Ovary (tissue), 9 donors: ENCODE data around the gene CACNA2D3. TPM values are rescaled to one million over a fixed set of nuclear protein-coding genes. Genes with fewer than 3 reads are reported as not detected.

Source experiments
- DNase-seq, 5 donors: peaks; one replicate each; pipeline ENCODE4 v3.0.0-alpha.2; 2019 to 2020
- H3K27ac ChIP-seq, 2 donors: fragments of 200-600 bp; one replicate each; pipeline versions ENCODE4 v1.5.1 to v1.8.0; 2019 to 2022
- H3K27me3 ChIP-seq: fragments of 200-600 bp; one replicate; pipeline ENCODE4 v1.8.0; 2022
- H3K36me3 ChIP-seq: fragments of 200-600 bp; sonication (generic); one replicate; pipeline ENCODE4 v1.5.1; 2019
- H3K4me1 ChIP-seq: one replicate; pipeline ENCODE4 v1.8.1; 2013; ENCODE audit warnings: mild to moderate bottlenecking, moderate library complexity; ENCODE audit not compliant: insufficient read depth
- H3K4me3 ChIP-seq: fragments of 200-600 bp; sonication (generic); one replicate; pipeline ENCODE4 v1.5.1; 2017
- H3K9me3 ChIP-seq, 2 donors: fragments of 200-600 bp in 1 of 2; sonication (generic) in 1 of 2; one replicate each; pipeline versions ENCODE4 v1.5.1 to v1.8.1; 2013 to 2019; ENCODE audit warnings: mild to moderate bottlenecking in 1 of 2, moderate library complexity in 1 of 2
- EP300 ChIP-seq: sonication (generic); formaldehyde crosslinking; IDR thresholded peaks from one replicate; pipeline ENCODE4 v1.6.1; 2017; ENCODE audit warnings: antibody characterized with exemption
- POLR2A ChIP-seq: fragments of 450-650 bp; IDR thresholded peaks from one replicate; pipeline ENCODE4 v1.6.1; 2017; ENCODE audit warnings: antibody characterized with exemption, mild to moderate bottlenecking, moderate library complexity
- WGBS, 3 donors: extraction: QIAGEN DNeasy Blood & Tissue Kit in 1 of 3; methylation state at CpG; one replicate each; pipeline versions ENCODE4 v1.1.5 to v1.1.7; 2013 to 2017; 5-methylcytosine and 5-hydroxymethylcytosine counted together
- intact Hi-C, 4 donors: fragments of 100-400 bp; cut with DNase I; formaldehyde crosslinking; loops; one replicate each; pipeline versions ENCODE4 v1.11.0 to v1.15.1; 2022 to 2023
- polyA plus RNA-seq, 2 donors: library from polyadenylated mRNA; stranded (reverse); fragments of 200-250 nt in 1 of 2; fragments of 350-450 nt in 1 of 2; fragmentation: Illumina TruSeq in 1 of 2; extraction: RNeasy Lipid Tissue Mini Kit (QIAGEN cat#74804) in 1 of 2; gene quantifications; one replicate each; pipeline ENCODE4 v1.2.3, GENCODE V29; 2013 to 2014
- total RNA-seq, 7 donors: library from RNA; depleted of rRNA in 2 of 7; stranded (reverse); fragments of >200 nt in 2 of 7; fragmentation: NEBNext Ultra II Directional in 3 of 7; extraction: Animal tissue kit (Norgen Biotek cat#: 25700) in 3 of 7; gene quantifications; one replicate each; pipeline versions ENCODE4 v1.1.0 to v1.2.4, GENCODE V29; 2016 to 2023
- TF ChIP-seq, protein P1 (sequence below), 3 donors: fragments of 450-650 bp in 2 of 3; fragments of 200-600 bp in 1 of 3; IDR thresholded peaks; one replicate each; pipeline versions ENCODE4 v1.5.1 to v1.8.0; 2016 to 2022; ENCODE audit warnings: antibody characterized with exemption in 3 of 3, mild to moderate bottlenecking in 1 of 3
- donor health status: DM: no; HTN: no; CAD: no; lungs with moderate emphysema.
- donor health status: DM: no; HTN: no; CAD: no.
- donor health status: Bipolar disorder and iron deficiency.
- donor health status: DM: yes; HTN: yes; CAD: no.
- donor health status: DM: no; HTN: no; CAD: no.
- donor health status: DM: yes; HTN: yes; CAD: no.

CACNA2D3 gene
- total and polyA plus RNA-seq, 9 donors = 2.0 to 10.1 (median 4.7) TPM

DNA sequence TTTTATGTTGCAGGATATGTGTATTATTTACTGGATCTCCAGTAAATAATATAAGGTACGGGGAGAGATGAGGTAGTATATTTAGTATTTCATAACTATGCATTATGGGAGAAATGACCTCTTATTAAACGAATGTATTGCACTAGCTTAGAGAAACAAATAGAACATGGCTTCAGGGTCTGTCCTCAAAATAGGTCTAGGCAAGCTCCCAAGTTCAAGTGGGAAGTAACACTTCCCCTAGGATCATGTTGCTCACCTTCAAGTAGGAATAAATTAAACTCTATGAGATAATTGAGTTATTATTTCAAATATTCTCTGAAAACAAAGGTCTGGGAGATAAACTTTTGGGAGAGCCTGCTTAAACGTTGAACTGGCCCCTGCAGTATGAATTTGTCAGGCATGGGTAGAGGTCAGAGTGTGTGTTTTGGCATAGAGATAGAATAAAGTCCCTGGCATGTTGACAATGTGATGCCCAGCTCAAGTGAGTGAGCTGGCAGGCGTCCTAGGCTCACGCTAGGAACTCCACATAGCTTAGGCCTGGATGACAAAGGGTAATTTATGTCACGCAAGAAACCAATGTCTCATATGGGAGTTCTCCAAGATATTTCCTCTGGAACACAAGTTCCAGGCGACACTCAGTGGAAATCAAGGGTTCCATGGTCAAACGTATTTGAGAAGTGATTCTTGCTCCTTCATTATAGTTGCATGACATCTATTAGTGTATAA, 236.8 kb downstream of the CACNA2D3 start:
- no peaks in the 10 kb centered on the region for H3K36me3 ChIP-seq
- DNase-seq = no peak
- 64 to 74% (median 69%) methylated on average over 8 of the region's 8 CpGs for WGBS, 3 donors
- H3K27ac ChIP-seq = no peak overlapping the region
- peaks cover 18% of the 10 kb centered on the region for H3K4me1 ChIP-seq
- no peaks in the 10 kb centered on the region for H3K9me3 ChIP-seq
- H3K4me3 ChIP-seq = no peak overlapping the region
- TF ChIP-seq, protein P1, sequence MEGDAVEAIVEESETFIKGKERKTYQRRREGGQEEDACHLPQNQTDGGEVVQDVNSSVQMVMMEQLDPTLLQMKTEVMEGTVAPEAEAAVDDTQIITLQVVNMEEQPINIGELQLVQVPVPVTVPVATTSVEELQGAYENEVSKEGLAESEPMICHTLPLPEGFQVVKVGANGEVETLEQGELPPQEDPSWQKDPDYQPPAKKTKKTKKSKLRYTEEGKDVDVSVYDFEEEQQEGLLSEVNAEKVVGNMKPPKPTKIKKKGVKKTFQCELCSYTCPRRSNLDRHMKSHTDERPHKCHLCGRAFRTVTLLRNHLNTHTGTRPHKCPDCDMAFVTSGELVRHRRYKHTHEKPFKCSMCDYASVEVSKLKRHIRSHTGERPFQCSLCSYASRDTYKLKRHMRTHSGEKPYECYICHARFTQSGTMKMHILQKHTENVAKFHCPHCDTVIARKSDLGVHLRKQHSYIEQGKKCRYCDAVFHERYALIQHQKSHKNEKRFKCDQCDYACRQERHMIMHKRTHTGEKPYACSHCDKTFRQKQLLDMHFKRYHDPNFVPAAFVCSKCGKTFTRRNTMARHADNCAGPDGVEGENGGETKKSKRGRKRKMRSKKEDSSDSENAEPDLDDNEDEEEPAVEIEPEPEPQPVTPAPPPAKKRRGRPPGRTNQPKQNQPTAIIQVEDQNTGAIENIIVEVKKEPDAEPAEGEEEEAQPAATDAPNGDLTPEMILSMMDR (IDR thresholded peaks at IDR 0.05) = no peak
- TF ChIP-seq POLR2A = no peak
- TF ChIP-seq EP300 = no peak
- no peaks in the 10 kb centered on the region for H3K27me3 ChIP-seq
- intact Hi-C loops = no loop called here

DNA sequence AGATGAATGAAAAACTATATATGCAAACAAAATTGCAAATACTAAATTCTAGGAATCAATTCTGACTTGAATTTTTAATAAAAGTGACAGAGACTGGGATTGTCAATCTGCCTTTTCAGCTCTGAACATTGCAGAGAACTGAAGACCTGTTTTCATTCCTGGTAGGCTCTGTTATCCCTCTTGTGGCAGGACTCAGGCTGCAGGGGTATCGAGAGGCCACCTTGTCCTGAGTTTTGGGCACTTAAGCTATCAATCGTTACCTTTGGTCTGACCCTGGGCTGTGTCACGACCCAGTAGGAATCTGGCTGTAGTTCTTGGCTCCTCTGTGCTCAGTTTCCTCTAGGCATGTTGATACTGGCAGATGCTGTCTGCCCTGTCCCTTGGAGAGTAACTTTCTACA, 238.0 kb downstream of the CACNA2D3 start:
- no peak overlapping the region for H3K4me3 ChIP-seq
- no peak for TF ChIP-seq EP300
- TF ChIP-seq, protein P1 (IDR thresholded peaks at IDR 0.05) = no peak
- no peak for TF ChIP-seq POLR2A
- H3K27ac ChIP-seq = no peak overlapping the region
- intact Hi-C loops = no loop called here
- no peaks in the 10 kb centered on the region for H3K36me3 ChIP-seq
- H3K9me3 ChIP-seq = no peaks in the 10 kb centered on the region
- H3K4me1 ChIP-seq = peaks cover 14% of the 10 kb centered on the region
- WGBS, 3 donors = 71 to 83% (median 75%) methylated on average over 3 of the region's 3 CpGs
- H3K27me3 ChIP-seq = no peaks in the 10 kb centered on the region
- DNase-seq = no peak

DNA sequence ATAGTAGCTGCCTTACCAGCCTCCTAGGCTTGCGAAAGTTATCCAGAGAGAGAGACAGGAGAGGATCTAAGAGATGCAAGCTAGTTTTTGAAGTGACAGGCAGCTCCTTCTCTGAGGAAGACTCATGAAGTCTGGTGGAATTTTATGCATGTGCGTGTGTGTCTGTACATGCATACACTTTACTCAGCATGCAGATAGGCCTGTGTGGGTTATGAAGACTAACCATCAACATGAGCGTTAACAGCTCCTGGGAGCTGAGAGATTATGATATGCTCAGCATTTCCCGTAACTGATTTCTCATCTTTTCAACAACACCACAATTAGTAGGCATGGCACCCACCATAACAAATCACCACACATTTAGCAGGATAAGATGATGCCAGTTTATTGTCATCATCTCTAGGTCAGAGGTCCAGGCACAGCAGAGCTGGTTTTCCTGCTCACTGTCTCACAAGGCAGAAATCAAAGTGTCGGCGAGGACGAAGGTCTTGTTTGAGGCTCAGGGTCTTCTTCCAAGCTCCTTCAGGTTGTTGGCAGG, 239.5 kb downstream of the CACNA2D3 start:
- Histone ChIP-seq H3K27me3 (no peaks in the 10 kb centered on the region), H3K4me1 (peaks cover 8% of the 10 kb centered on the region), H3K36me3 (no peaks in the 10 kb centered on the region), H3K4me3 (no peak overlapping the region), H3K9me3 (no peaks in the 10 kb centered on the region), H3K27ac (no peak overlapping the region)
- intact Hi-C loops = no loop called here
- DNase-seq = no peak
- TF ChIP-seq, protein P1 (IDR thresholded peaks at IDR 0.05) = no peak
- TF ChIP-seq POLR2A = no peak
- no peak for TF ChIP-seq EP300
- 93 to 98% (median 97%) methylated on average over 7 of the region's 7 CpGs for WGBS, 3 donors

DNA sequence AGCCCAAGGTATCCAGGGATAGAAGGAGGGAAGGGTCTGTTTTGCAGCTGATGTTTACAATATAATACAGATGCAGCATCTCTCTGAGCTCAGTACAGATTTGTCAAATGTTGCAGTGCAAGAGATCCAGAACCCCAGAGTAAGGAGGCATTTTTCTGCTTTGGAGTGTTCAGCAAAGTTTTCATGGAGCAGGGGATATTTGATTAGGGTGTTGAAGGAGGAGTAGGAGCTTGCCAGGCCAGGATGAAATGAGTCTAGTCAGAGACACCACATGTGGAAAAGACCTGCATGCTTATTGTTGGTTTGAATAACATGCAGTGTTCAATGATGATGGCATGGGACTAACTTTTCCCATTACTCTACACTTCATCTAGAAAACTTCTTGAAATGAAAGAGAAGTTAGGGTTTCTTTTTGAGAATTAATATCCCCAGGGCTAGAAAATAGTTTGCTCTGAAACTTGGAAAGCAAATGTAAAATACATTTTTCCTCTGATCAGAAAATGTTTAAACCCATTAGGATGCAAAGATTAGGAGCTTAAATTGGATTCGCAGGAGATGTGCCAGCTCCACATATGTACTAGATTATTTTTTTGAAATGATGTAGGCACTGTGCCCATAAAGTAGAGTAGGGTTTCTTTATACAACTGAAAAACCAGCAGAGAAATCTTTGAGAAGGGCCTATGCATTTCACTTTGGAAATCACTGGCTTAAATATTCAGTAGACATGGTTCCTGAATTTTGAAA, 243.8 kb downstream of the CACNA2D3 start:
- no peak for TF ChIP-seq POLR2A
- no peak for TF ChIP-seq EP300
- TF ChIP-seq, protein P1 (IDR thresholded peaks at IDR 0.05) = no peak
- Histone ChIP-seq H3K4me1 (no peaks in the 10 kb centered on the region), H3K27me3 (no peaks in the 10 kb centered on the region), H3K36me3 (no peaks in the 10 kb centered on the region), H3K4me3 (no peak overlapping the region), H3K27ac (no peak overlapping the region), H3K9me3 (no peaks in the 10 kb centered on the region)
- intact Hi-C loops = no loop called here
- DNase-seq = no peak
- WGBS, 3 donors = 80 to 88% (median 82%) methylated on average over 1 of the region's 1 CpG
